Glutamatergic neuron (in vitro differentiated cells): ENCODE measurements around the gene SYMPK. TPM values are rescaled to one million over a fixed set of nuclear protein-coding genes. Genes with fewer than 3 reads are reported as not detected.
A peak's percentile ranks its signal among the peaks of the same experiment; 100 is the strongest.

ENCODE experiments used
- DNase-seq: peaks from one replicate; pipeline ENCODE4 v3.0.0; 2022
- H3K27ac Mint-ChIP-seq: one replicate; pipeline ENCODE4 v1.8.0; 2020; ENCODE audit warnings: mild to moderate bottlenecking, mixed read lengths, inconsistent platforms; ENCODE audit not compliant: unreplicated experiment
- H3K27me3 Mint-ChIP-seq: one replicate; pipeline ENCODE4 v1.8.0; 2020; ENCODE audit warnings: mild to moderate bottlenecking, moderate library complexity, mixed read lengths, inconsistent platforms; ENCODE audit not compliant: unreplicated experiment
- H3K36me3 Mint-ChIP-seq: one replicate; pipeline ENCODE4 v1.8.0; 2020; ENCODE audit warnings: mild to moderate bottlenecking, mixed read lengths, inconsistent platforms; ENCODE audit not compliant: unreplicated experiment
- H3K4me1 Mint-ChIP-seq: one replicate; pipeline ENCODE4 v1.8.0; 2020; ENCODE audit warnings: mild to moderate bottlenecking, low read depth, mixed read lengths, inconsistent platforms; ENCODE audit not compliant: unreplicated experiment
- H3K4me3 Mint-ChIP-seq: one replicate; pipeline ENCODE4 v1.8.0; 2020; ENCODE audit warnings: mild to moderate bottlenecking, mixed read lengths, inconsistent platforms; ENCODE audit not compliant: unreplicated experiment
- H3K9me3 Mint-ChIP-seq: one replicate; pipeline ENCODE4 v1.8.0; 2020; ENCODE audit warnings: mild to moderate bottlenecking, moderate library complexity, mixed read lengths, inconsistent platforms; ENCODE audit not compliant: unreplicated experiment
- total RNA-seq: library from RNA; stranded (reverse); fragmentation: NEBNext Ultra II Directional; extraction: Animal tissue kit (Norgen Biotek cat#: 25700); gene quantifications from one replicate; pipeline ENCODE4 v1.2.1, GENCODE V29; 2021; ENCODE audit not compliant: unreplicated experiment
- TF ChIP-seq, protein P1 (sequence below): fragments of 200-600 bp; sonication (generic); IDR thresholded peaks from one replicate; pipeline ENCODE4 v1.5.0; 2021; ENCODE audit not compliant: partially characterized antibody, unreplicated experiment

SYMPK gene
- total RNA-seq, 1 donor from 2014 or later = 78.1 TPM

DNA sequence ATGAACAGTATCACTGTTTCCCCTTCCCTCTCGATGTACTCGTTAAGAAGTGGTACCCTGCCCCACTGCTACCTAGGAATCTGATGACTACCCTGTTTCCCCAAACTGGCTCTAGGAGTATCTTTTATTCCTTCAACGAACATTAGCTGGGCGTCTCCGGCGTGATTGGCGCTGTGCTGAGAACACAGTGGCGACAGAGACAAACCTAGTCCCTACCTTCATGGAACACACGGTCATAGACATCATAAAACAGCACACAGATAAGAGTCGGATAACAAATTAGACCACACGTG, 730 bp downstream of the SYMPK start:
- Mint-ChIP-seq H3K9me3 (peaks cover 14% of the 10 kb centered on the region), H3K4me1 (no peaks in the 10 kb centered on the region), H3K36me3 (peaks cover 5% of the 10 kb centered on the region), H3K27me3 (peaks cover 27% of the 10 kb centered on the region), H3K27ac (peak overlapping the region; percentile 99), H3K4me3 (peak overlapping the region; percentile 98)
- TF ChIP-seq, protein P1, sequence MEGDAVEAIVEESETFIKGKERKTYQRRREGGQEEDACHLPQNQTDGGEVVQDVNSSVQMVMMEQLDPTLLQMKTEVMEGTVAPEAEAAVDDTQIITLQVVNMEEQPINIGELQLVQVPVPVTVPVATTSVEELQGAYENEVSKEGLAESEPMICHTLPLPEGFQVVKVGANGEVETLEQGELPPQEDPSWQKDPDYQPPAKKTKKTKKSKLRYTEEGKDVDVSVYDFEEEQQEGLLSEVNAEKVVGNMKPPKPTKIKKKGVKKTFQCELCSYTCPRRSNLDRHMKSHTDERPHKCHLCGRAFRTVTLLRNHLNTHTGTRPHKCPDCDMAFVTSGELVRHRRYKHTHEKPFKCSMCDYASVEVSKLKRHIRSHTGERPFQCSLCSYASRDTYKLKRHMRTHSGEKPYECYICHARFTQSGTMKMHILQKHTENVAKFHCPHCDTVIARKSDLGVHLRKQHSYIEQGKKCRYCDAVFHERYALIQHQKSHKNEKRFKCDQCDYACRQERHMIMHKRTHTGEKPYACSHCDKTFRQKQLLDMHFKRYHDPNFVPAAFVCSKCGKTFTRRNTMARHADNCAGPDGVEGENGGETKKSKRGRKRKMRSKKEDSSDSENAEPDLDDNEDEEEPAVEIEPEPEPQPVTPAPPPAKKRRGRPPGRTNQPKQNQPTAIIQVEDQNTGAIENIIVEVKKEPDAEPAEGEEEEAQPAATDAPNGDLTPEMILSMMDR = no peak
- DNase-seq = no peak

DNA sequence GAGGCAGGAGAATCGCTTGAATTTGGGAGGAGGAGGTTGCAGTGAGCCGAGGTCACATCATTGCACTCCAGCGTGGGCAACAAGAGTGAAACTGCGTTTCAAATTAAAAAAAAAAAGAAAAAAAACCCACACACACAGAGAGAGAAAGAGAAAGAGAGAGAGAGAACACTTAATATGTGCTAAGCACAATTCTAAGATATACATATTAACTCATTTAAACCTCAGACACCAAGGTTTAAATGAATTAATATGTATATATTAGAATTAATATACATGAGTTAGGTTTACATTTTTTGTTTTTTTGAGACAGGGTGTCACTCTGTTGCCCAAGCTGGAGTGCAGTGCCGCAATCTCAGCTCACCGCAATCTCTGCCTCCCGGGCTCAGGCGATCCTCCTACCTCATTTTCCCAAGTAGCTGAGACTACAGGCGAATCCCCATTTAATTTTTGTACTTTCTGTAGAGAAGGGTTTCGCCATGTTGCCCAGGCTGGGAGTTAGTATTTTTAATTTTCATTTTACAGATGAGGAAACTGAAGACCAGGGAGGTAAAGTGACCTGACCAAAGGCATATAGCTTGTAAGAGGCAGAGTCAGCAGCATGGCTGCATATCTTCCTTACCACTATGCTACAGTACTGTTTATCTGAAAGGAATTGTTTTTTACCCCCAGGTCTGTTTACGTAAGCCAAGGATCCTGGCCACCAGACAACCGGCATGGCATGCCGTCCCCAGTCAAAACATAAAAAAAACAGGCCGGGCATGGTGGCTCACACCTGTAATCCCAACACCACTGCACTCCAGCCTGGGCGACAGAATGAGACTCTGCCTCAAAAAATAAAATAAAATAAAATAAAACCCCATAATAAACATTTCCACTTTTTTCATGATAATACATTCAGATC, 2.3 kb downstream of the SYMPK start:
- H3K27ac Mint-ChIP-seq = no peak overlapping the region
- peaks cover 5% of the 10 kb centered on the region for H3K36me3 Mint-ChIP-seq
- H3K4me3 Mint-ChIP-seq = peak overlapping the region; percentile 48
- H3K9me3 Mint-ChIP-seq = peaks cover 12% of the 10 kb centered on the region
- TF ChIP-seq, protein P1 = no peak
- H3K4me1 Mint-ChIP-seq = no peaks in the 10 kb centered on the region
- DNase-seq = no peak
- peaks cover 19% of the 10 kb centered on the region for H3K27me3 Mint-ChIP-seq

DNA sequence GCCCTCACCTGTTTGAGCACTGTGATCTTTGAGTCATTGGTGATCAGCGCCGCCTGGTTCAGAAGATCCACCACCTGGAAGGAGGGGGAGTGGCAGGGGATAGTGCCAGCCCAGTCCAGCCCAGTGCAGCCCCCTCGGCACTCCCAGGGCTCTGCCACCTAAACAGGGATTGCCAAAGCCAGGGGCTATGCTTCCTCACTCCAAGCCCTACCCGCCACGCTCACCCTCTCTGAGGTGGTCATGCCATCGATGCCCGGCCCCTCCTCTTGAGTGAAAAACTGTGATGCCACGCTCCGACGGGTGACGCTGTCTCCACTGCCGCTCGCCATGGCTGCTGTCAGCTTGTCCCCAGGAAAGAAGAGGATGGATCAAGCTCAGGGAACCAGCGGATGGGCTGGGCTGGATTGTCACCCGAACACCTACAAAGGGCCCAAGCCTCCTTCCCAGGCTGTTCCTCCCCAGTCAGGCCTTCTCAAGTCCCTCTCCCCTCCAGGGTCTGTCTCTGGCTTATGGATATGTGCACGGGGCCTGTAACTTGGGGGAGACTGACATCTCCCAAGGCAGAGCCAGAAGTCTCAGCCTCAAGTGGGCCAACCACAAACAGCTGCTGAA, 8.7 kb downstream of the SYMPK start:
- Mint-ChIP-seq H3K27me3 (peaks cover 3% of the 10 kb centered on the region), H3K4me3 (no peak overlapping the region), H3K36me3 (peaks cover 5% of the 10 kb centered on the region), H3K4me1 (no peaks in the 10 kb centered on the region), H3K9me3 (no peaks in the 10 kb centered on the region), H3K27ac (no peak overlapping the region)
- TF ChIP-seq, protein P1 = no peak
- no peak for DNase-seq

DNA sequence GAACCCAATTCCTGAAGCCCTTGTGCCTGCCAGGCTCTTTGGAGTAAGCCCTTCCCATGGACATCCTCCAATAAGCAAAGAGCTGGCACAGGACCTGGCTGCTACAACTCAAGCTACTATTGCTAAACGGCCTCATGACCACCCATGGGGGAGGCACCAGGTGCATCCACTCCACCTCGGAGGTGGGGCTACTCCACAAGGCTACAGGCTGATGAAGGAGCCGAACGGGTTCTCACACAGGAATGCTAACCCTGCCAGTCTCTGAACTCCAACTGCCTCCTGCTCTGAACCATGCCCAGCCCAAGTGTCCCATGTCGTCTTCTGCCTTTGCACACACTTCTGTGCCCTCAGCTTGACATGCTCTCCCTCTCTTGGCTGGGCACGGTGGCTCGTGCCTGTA, 10.0 kb downstream of the SYMPK start:
- Mint-ChIP-seq H3K4me3 (no peak overlapping the region), H3K36me3 (no peaks in the 10 kb centered on the region), H3K4me1 (no peaks in the 10 kb centered on the region), H3K27me3 (peaks cover 4% of the 10 kb centered on the region), H3K27ac (no peak overlapping the region), H3K9me3 (no peaks in the 10 kb centered on the region)
- TF ChIP-seq, protein P1 = no peak
- no peak for DNase-seq

DNA sequence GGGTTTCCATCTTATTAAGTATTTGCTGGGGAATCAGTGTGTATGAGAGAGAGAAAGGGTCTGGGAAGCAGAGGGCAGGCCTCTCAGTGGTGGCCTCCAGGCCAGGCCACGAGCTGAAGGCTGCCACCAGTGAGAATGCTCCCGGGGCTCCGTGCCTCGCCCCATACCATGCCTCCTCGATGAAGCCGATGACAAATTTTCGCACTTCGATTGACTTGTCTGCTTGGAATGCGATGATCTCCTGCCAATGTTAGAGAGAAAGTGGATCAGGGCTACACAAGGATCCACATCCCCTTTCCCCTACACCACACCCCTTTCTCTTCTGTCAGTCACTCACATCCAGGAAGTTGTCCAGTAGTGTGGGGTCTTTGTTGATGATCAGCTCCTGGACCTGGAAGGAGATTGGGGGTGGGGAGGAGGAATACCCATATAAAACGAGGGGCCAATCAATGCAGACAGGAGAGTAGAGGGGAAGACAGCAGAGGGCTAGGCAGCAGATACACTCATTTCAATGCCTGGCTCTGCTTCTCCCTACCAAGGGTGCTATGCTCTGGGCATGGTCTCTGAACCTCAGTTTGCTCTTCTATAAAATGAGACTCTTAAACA, 10.7 kb downstream of the SYMPK start:
- DNase-seq = no peak
- no peak overlapping the region for H3K27ac Mint-ChIP-seq
- H3K27me3 Mint-ChIP-seq = peaks cover 4% of the 10 kb centered on the region
- H3K4me1 Mint-ChIP-seq = no peaks in the 10 kb centered on the region
- TF ChIP-seq, protein P1 = no peak
- no peaks in the 10 kb centered on the region for H3K36me3 Mint-ChIP-seq
- no peaks in the 10 kb centered on the region for H3K9me3 Mint-ChIP-seq
- H3K4me3 Mint-ChIP-seq = no peak overlapping the region
